GM19463 (cell line): Measurements from ENCODE around the gene CTNNB1.

Experiments used
- ATAC-seq: cut with Tn5 transposase; IDR thresholded peaks from one replicate; pipeline ENCODE4 v1.9.1; 2021; ENCODE audit warnings: mild to moderate bottlenecking, moderate library complexity; ENCODE audit not compliant: unreplicated experiment

CTNNB1 gene

DNA sequence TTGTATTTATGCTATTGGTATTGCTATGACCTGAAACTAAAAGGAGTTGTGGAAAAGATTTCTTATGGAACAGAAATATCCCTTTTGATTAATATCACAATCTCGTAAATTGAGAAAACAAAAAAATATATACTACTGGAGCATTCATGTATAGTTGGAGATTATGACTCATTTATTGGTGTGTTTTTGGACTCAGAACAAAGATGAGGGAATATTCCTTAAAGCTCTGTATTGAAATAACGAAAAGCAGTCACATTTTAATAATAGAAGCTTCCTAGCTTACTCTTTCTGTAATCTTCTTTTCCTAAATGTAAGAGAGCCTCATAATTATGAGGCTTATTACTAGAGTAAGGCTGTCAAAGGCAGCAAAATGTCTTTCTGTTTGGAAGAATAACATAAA is 14.3 kb downstream of the CTNNB1 start:
- ATAC-seq: no peak

DNA sequence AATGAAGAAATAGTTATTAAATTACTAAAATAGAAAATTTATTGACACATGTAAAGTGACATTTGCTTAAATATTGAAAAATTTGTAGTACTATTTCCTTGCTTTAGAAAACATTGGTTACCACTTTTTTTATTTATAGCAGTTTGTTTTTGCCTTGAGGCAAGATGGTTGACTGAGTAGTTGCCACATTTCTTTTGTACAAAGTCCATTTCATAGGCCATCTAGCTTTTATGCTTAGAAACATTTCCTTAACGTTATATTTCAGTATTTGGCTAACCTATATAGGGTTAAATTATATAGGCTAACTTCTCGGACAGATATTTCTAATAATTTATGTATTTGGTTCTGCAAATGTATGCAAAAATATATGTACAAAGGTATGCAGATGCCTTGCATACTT is 17.1 kb downstream of the CTNNB1 start:
- no peak for ATAC-seq

DNA sequence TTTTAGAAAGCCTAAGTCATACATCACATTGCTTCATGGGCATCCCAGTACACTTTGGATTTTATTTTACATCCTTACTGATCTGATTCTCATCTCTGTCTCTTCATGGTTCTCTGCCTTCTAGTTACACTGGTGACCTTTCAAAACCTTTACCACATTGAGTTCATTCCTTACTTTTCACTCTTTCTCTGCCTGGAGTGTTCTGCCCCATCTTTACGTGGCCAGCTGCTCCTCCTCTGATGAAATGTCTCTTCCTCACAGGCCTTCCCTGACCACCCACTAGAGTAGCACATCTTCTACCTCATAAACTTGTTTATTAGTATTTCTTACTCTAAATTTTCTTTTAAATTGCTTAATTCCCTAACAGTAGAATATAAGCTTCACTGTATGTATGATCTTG is 17.7 kb downstream of the CTNNB1 start:
- ATAC-seq: no peak

DNA sequence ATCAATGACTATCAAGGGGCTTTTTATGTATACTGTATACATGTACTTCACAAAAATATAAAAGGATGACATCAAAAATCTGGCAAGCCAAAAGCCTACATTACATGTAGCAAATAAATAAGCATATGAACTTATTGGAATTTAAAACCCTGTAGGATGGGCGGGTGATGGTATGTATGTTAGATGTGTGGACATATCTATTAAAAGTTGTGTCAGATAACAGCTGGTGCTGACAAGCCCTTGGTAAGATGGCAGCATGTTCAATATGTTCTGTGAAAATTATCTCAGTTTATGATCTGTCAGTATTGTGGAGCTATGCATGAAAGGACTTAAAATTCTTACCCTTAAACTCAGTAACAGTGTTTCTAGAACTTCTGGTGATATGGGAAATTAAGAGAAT is 20.1 kb downstream of the CTNNB1 start:
- ATAC-seq: no peak

DNA sequence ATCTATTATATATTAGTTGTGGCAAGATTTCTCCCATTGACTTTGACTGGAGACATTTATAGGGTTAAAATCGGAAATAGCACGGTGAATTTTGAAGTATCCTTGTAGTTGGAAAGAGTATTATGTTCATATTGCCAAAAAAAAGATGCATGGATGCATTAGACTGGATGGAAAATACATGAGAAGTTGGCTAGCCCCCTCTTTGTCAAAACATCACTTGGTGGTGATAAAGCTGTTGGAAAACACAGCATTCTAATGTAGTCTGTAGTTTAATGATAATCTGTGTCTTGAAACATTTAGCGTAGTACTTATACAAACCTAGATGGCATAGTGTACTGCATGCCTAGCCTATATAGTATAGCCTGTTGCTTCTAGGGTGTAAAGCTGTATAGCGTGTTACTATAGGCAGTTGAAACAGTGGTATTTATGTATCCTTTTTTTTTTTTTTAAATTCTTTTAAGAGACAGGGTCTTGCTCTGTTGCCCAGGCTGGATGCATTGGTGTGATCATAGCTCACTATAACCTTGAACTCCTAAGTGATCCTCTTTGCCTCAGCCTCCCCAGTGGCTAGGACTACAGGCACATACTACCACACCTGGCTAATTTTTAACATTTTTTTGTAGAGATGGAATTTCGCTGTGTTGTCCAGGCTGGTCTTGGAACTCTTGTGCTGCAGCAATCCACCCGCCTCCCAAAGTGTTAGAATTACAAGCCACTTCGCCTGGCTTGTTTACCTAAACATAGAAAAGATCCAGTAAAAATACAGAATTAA is 21.8 kb downstream of the CTNNB1 start:
- ATAC-seq: no peak

DNA sequence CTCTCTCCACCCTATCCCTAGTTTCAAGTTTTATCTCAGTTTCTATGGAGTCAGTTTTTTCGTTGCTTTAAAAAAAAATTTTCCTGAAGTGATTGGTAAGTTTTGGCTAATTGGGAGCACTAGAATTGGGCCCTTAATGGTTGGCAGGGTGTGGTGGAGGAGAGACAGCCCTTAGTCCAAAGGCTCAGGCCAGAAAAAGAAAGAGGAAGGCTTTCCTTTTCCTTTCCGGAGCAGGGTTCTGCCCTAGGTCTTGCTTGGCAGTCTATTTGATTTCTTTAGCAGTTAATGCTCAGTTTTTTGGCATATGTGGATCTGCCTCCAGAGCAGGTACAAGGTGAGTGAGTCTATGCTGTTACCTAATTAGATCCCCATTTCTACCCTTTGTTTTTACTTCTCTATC is 22.7 kb downstream of the CTNNB1 start:
- no peak for ATAC-seq

DNA sequence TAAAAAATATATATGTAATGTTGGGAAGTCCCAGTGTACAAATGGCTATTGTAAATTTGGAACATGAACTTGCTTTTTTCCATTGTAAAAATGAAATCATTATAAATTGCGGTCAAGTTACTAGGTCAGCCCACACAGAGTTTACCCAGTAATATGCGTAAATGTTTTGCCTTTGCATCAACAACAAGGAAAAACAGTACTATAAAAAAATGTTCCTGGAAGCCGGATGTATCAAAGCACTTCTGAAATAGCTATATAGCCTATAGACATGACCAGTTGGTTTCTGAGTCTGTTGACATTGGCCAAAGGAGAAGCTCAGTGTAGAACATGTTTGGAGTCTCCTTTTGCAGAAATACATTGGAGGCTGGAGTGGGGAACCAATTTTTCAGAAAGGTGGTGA is 23.2 kb downstream of the CTNNB1 start:
- no peak for ATAC-seq

DNA sequence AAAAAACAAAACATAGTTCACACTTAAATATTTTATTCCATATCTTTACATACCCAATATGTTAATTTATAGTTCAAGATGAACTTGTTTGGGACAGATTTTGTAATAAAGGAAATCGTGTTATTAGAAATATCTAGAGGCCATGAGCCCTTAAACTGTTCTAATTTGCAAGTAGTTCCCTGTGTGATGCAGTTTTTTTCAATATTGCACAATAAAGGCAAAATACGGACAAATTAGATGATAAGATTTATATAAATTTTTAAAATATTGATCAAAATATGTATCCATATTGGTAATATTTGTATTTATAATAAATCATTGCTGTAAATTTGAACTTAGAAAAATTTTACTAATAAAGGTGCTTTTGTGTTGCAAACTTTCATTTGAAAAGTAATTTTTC is 23.8 kb downstream of the CTNNB1 start:
- no peak for ATAC-seq

DNA sequence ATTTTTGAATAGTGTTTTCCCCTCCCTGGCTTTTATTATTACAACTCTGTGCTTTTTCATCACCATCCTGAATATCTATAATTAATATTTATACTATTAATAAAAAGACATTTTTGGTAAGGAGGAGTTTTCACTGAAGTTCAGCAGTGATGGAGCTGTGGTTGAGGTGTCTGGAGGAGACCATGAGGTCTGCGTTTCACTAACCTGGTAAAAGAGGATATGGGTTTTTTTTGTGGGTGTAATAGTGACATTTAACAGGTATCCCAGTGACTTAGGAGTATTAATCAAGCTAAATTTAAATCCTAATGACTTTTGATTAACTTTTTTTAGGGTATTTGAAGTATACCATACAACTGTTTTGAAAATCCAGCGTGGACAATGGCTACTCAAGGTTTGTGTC is 24.4 kb downstream of the CTNNB1 start:
- ATAC-seq: no peak

DNA sequence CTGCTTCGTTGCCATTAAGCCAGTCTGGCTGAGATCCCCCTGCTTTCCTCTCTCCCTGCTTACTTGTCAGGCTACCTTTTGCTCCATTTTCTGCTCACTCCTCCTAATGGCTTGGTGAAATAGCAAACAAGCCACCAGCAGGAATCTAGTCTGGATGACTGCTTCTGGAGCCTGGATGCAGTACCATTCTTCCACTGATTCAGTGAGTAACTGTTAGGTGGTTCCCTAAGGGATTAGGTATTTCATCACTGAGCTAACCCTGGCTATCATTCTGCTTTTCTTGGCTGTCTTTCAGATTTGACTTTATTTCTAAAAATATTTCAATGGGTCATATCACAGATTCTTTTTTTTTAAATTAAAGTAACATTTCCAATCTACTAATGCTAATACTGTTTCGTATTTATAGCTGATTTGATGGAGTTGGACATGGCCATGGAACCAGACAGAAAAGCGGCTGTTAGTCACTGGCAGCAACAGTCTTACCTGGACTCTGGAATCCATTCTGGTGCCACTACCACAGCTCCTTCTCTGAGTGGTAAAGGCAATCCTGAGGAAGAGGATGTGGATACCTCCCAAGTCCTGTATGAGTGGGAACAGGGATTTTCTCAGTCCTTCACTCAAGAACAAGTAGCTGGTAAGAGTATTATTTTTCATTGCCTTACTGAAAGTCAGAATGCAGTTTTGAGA is 25.0 kb downstream of the CTNNB1 start:
- no peak for ATAC-seq

DNA sequence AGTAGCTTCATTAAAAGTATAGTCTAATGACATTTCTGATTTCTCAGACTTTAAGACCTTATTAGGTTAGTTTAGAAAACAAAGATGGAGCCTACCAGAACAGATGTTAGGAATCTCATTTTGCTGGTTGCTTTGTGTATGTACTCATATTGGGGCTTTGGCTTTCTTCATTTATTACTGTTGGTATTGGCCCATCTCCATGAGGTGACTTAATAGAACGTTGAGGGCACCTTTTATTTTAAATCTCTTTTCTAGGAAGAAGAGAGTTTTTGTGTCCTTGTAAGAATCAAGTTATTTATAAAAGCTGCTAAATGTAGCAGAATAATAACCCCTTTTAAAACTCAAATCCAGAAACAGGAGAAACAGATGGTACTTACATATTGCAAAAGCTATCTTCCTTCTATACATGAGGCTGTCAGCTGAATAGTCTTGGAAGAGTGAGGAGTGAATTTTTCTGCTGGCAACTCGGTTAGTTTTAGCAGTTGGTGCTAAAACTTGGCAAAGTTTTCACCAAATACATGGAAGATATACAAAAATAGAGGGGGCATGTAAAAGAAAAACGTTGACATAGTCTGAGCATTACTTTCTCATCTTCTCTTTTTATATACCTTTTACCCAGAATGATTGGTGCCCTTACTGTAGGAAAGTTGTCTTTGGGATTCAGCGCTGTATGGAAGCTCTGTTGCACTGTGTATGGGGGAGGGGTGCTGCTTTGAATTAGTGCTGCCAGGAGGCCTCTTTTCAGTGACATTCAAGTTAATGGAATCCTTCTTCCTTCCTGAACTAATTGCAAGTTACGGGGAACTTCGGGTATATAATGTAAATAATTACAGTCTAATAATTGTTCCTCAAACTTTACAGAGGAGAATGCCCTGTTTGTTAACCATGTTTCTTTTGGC is 35.8 kb downstream of the CTNNB1 start:
- ATAC-seq: no peak

DNA sequence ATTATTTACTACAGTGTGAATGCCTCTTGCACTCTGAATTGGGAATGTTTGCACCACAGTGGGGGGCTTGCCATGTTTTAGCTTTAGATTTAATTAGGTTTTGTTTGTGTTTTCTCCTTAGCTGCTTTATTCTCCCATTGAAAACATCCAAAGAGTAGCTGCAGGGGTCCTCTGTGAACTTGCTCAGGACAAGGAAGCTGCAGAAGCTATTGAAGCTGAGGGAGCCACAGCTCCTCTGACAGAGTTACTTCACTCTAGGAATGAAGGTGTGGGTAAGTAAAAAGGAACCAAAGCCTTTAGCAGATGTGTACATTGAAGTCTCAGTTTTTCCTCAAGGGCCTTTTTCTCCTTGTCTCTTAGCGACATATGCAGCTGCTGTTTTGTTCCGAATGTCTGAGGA is 36.9 kb downstream of the CTNNB1 start:
- ATAC-seq: no peak

DNA sequence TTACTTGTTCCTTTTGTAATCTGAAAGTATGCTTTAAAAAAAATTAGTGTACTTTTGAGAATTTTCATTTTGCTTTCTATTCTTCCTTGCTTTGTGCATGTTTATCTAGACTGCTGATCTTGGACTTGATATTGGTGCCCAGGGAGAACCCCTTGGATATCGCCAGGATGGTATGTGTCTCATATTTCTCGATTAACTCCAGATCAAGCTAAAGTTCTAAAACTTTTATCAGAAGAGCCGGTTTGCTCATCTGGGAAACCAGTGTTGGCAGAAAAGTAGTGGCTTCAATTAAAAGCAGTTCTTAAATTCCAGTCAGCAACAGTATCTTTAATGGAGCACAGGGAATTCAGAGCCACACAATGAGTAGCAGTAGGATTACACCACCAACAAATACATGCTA is 38.6 kb downstream of the CTNNB1 start:
- ATAC-seq: no peak

DNA sequence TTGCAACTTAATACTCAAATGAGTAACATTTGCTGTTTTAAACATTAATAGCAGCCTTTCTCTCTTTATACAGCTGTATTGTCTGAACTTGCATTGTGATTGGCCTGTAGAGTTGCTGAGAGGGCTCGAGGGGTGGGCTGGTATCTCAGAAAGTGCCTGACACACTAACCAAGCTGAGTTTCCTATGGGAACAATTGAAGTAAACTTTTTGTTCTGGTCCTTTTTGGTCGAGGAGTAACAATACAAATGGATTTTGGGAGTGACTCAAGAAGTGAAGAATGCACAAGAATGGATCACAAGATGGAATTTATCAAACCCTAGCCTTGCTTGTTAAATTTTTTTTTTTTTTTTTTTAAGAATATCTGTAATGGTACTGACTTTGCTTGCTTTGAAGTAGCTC is 40.3 kb downstream of the CTNNB1 start:
- ATAC-seq: no peak

DNA sequence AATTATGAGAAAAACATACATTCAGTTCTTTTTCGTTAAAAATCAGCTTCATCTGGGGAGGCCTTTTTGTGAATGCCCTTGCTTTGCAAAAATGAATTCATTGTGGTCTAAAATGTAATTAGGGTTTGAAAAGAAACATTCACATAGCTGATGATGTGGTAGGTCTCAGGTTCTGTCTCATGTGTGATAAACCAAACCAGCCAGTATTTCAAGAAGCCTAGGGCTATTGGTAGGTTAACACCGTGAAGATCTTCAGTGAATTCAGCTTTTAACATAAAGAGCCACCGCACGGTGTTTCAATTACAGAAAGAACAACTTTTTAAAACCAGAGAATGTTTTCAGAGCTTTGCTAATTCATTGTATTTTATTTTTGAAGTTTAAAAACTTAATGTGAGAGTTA is 41.9 kb downstream of the CTNNB1 start:
- no peak for ATAC-seq

DNA sequence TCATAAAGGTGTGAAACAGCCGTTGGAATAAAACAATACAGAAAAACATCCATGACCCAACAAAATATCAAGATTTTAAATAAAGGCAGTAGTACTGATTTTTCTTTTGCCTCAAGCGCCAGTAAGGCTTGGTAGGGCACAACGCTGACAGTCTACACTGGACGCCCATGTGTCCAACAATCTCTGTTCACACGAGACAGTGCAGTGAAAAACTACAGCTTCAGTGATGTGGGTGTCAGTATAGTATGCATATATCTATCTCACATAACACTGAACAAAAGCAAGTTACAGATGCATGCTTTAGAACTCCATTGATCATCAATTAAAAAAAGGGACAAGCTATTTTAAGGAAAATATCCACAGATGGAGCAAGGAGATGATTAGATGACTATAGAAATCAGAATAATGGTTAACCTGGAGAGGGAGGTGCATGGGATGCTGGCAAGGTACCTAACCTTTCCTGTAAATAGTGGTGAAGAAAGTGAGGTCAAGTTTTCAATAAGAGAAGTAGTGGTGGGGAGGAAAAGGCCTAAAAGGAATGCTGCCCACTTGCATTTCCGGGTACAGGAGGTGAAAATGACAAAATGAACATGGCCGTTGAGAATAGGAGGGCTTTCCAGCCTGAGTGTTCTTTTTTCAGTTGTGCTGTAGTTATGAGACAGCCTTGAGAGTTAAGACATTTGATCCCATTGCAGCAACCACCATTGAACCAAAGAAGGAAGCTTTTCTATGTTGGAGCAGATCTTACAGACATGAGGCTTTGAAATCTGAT is 42.7 kb downstream of the CTNNB1 start:
- no peak for ATAC-seq

DNA sequence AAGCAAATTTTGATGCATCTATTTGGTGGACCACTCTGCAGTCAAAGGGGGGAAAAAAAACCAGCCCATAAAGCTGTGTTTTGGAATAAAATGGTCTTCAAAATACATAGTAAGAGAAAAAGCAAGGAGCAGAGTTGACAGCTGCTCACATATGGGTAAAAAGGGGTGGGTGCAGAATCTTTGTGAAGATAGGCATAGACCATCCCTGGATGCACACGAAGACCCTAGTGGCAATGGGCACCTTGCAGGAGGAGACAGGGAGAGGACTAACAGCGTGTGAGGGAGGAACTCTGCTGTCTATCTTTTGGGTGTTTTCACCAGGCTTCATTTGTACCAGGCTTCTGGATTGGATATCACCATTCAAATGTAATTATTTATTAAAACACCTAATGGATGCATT is 43.9 kb downstream of the CTNNB1 start:
- ATAC-seq: no peak

DNA sequence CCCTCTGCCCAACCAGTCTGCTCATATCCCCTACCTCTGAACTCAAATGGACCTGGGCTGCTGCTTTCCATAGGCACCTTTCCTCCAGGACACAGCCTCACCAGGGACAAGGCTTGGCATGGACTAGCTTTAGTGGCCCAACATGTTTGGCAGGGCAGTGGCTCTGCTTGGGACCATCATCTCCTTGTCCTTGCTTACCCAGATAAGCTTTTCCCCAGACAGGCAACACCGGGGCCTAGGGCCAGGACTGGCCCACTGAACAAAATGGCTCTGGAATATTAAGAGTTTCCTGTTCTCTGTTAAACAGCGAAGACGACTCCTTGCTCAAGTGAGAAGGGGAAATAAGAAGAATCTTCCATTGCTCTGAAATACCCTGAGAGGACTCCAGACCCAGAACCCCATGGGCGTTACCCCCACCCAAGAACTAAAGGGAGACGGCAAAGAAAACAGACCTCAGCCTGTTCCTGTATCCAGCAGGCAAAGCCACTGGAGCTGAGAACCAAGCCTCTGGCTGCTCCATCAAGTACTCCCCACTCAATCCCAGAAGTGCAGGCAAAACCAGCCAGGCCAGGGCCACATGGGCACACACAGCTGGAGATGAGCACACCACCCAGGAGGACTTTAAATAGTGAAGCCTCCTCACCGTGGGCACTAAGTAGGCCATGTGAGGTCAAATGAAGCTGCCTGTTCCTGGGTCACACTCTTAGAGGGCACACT is 45.5 kb downstream of the CTNNB1 start:
- no peak for ATAC-seq

DNA sequence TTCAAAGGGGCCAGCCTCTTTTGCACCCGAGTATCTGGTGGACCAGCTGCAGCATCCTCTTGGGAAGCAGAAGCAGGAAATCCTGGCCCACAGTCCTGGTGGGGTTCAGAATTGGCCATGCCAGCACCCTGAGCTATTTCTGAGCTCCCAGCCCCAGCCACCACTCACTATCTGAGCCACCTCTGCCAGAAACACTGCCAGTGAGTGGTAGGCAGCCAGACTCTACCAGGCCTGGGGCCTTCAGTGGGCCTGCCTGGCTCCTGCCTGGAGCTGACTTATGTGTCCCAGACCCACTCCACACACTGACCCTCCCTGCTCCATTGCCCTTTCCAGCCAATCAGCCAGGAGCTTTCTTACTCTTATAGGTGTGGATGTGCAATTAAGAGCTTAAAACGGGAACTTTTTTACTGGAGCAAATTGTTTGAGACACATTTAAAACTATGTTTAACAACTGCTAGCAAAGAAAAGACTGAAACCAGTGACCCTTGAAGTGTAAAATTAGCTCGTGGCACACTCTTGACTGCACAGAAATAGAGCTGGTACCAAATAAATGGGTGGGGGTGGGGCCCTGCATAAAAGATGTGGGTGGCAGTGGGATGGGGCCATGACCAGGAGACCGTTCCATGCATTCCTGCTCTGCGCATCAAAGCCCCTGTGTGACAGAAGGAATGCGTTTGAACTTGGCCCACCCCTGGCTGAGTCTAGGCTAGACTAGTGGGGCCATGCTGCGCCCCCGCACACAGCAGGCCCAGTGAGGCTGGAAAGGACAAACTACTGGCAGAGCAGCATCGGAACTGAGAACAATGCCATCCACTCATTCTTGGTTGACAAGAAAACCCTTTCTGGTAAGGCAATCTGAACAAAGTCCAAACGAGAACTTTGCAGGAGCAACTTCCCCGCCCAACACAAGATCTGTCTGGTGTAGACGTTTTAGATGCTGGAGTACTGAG is 48.0 kb downstream of the CTNNB1 start:
- ATAC-seq: no peak
